GM13977 (cell line): Measurements from ENCODE around the gene SLFN13.
"Not testable (repeated sequence)": the region's sequence is repeated elsewhere in the genome, so short reads cannot be mapped to it uniquely, and the experiment has no call there.

Source experiments
- DNase-seq: peaks from one replicate; pipeline ENCODE4 v3.0.0; 2012; ENCODE audit warnings: low spot score
- CTCF ChIP-seq: IDR thresholded peaks from 2 replicates; pipeline ENCODE4 v1.5.1; 2012; ENCODE audit warnings: mild to moderate bottlenecking, control low read depth; ENCODE audit not compliant: insufficient read depth; ENCODE audit errors: extremely low read depth, missing control alignments
- in situ Hi-C: fragments of 300-500 bp; cut with MboI; formaldehyde crosslinking; loops from one replicate; pipeline ENCODE4 v1.12.0; 2022; ENCODE audit warnings: low sequenced_read_pairs, low pct_unique_long_range_greater_than_20kb, mixed read lengths, inconsistent platforms; ENCODE audit not compliant: unreplicated experiment

The SLFN13 gene

GRCh38 chr17:35414247-35414646 is 34.3 kb downstream of the SLFN13 start:
- in situ Hi-C loops: no loop called here
- no peak for TF ChIP-seq CTCF

GRCh38 chr17:35407531-35407930 is 41.0 kb downstream of the SLFN13 start:
- no peak for TF ChIP-seq CTCF
- DNase-seq: no peak
- in situ Hi-C loops: loop anchor here (10.0 kb wide), 1 partner anchor 63 kb away; no protein-coding TSS in a partner anchor

More at GRCh38 chr17:35414247-35414646, 34.3 kb downstream of the SLFN13 start:
- DNase-seq: no peak

GRCh38 chr17:35406568-35406967 is 42.0 kb downstream of the SLFN13 start:
- TF ChIP-seq CTCF: no peak
- in situ Hi-C loops: loop anchor here (10.0 kb wide), 1 partner anchor 62 kb away; no protein-coding TSS in a partner anchor
- DNase-seq: no peak

GRCh38 chr17:35404360-35404759 is 44.2 kb downstream of the SLFN13 start:
- in situ Hi-C loops: loop anchor here (10.0 kb wide), 1 partner anchor 60 kb away; no protein-coding TSS in a partner anchor
- TF ChIP-seq CTCF: no peak
- no peak for DNase-seq

GRCh38 chr17:35393783-35394182 is 54.8 kb downstream of the SLFN13 start:
- DNase-seq, in situ Hi-C loops: not testable (repeated sequence)

- DNase-seq: no peak
- no peak for TF ChIP-seq CTCF
- in situ Hi-C loops: no loop called here
These were observed 57.9 kb downstream of the SLFN13 start for GRCh38 chr17:35390663-35391062.

DNA sequence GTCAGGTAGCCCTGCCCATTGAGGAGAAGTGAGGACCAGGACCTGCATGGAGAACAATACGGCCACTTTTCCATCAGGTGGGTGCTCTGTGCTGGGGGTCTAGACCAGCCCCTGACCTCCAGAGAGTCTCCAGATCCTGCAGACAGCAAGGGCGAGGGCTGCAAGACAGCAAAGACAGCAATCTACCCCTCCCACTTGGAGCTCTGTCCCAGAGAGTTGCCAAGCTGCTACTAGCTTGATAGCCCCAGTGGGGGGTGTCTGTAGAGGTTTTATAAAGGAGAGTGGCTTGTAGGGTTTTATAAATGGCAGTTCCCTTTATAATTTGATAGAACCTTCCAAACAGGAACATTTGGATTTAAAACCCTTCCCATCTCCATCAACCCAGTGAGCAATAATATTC is 58.4 kb downstream of the SLFN13 start:
- in situ Hi-C loops: no loop called here
- DNase-seq: no peak
- no peak for TF ChIP-seq CTCF
